Liver (tissue), 9 donors: ENCODE results near the gene DPP6. TPM values are rescaled to one million over a fixed set of nuclear protein-coding genes. Genes with fewer than 3 reads are reported as not detected.

ENCODE experiments used
- DNase-seq: peaks from one replicate; pipeline ENCODE4 v3.0.0-alpha.2; 2017; ENCODE audit warnings: low spot score
- H3K27ac ChIP-seq, 2 donors: one replicate each; pipeline ENCODE4 v1.7.0; 2013; ENCODE audit warnings: inconsistent platforms in 2 of 2, low read length in 2 of 2, control low read depth in 1 of 2, low read depth in 1 of 2, mild to moderate bottlenecking in 1 of 2
- H3K27me3 ChIP-seq, 4 donors: one replicate each; pipeline versions ENCODE4 v1.6.1 to v1.7.0; 2013; ENCODE audit warnings: low read length in 3 of 4, inconsistent platforms in 1 of 4, mild to moderate bottlenecking in 1 of 4, moderate library complexity in 1 of 4; ENCODE audit not compliant: control insufficient read depth in 4 of 4, insufficient read depth in 4 of 4
- H3K36me3 ChIP-seq, 4 donors: one replicate each; pipeline versions ENCODE4 v1.6.1 to v1.7.0; 2013; ENCODE audit warnings: low read length in 3 of 4, mild to moderate bottlenecking in 3 of 4, low read depth in 1 of 4, moderate library complexity in 1 of 4; ENCODE audit not compliant: control insufficient read depth in 4 of 4, insufficient read depth in 3 of 4
- H3K4me1 ChIP-seq, 4 donors: one replicate each; pipeline versions ENCODE4 v1.6.1 to v1.7.0; 2013; ENCODE audit warnings: low read length in 3 of 4, mild to moderate bottlenecking in 3 of 4, moderate library complexity in 1 of 4; ENCODE audit not compliant: control insufficient read depth in 4 of 4, insufficient read depth in 4 of 4
- H3K4me3 ChIP-seq, 3 donors: one replicate each; pipeline versions ENCODE4 v1.6.1 to v1.7.0; 2013; ENCODE audit warnings: low read length in 3 of 3, control low read depth in 1 of 3, low read depth in 1 of 3, mild to moderate bottlenecking in 1 of 3
- H3K9ac ChIP-seq, 2 donors: one replicate each; pipeline ENCODE4 v1.7.0; 2013; ENCODE audit warnings: low read length in 2 of 2, mild to moderate bottlenecking in 2 of 2, moderate library complexity in 2 of 2, control low read depth in 1 of 2, low read depth in 1 of 2
- H3K9me3 ChIP-seq, 4 donors: one replicate each; pipeline versions ENCODE4 v1.6.1 to v1.7.0; 2013; ENCODE audit warnings: low read length in 3 of 4; ENCODE audit not compliant: control insufficient read depth in 4 of 4
- CTCF ChIP-seq: fragments of 150-350 bp; IDR thresholded peaks from 2 replicates; pipeline ENCODE4 v1.5.1; 2017; ENCODE audit warnings: improper control_type of control experiment, low read depth, low read length; ENCODE audit not compliant: missing input control
- EGR1 ChIP-seq, 2 donors: IDR thresholded peaks; 2 replicates each; pipeline ENCODE4 v1.6.1; 2016 to 2018; ENCODE audit warnings: antibody characterized with exemption in 2 of 2, low read depth in 2 of 2
- FOXA1 ChIP-seq: IDR thresholded peaks from 2 replicates; pipeline ENCODE4 v1.6.1; 2016; ENCODE audit warnings: antibody characterized with exemption
- FOXA2 ChIP-seq: IDR thresholded peaks from 2 replicates; pipeline ENCODE4 v1.6.1; 2016; ENCODE audit warnings: antibody characterized with exemption
- HNF4A ChIP-seq, 2 donors: conservative IDR thresholded peaks; 2 replicates each; pipeline ENCODE4 v1.6.1; 2016; ENCODE audit warnings: antibody characterized with exemption in 2 of 2, mild to moderate bottlenecking in 2 of 2
- HNF4G ChIP-seq: IDR thresholded peaks from 2 replicates; pipeline ENCODE4 v1.6.1; 2016; ENCODE audit warnings: antibody characterized with exemption
- JUND ChIP-seq, 2 donors: IDR thresholded peaks; 2 replicates each; pipeline ENCODE4 v1.6.1; 2016; ENCODE audit warnings: antibody characterized with exemption in 2 of 2
- MAX ChIP-seq: IDR thresholded peaks from 2 replicates; pipeline ENCODE4 v1.6.1; 2016; ENCODE audit warnings: antibody characterized with exemption
- NR2F2 ChIP-seq: IDR thresholded peaks from 2 replicates; pipeline ENCODE4 v1.6.1; 2016; ENCODE audit warnings: antibody characterized with exemption
- RAD21 ChIP-seq, 2 donors: IDR thresholded peaks; 2 replicates each; pipeline ENCODE4 v1.6.1; 2016; ENCODE audit warnings: antibody characterized with exemption in 2 of 2, mild to moderate bottlenecking in 2 of 2
- RXRA ChIP-seq, 2 donors: IDR thresholded peaks; 2 replicates each; pipeline ENCODE4 v1.6.1; 2017 to 2018; ENCODE audit warnings: antibody characterized with exemption in 2 of 2, mild to moderate bottlenecking in 1 of 2
- SP1 ChIP-seq: IDR thresholded peaks from 2 replicates; pipeline ENCODE4 v1.6.1; 2018; ENCODE audit warnings: antibody characterized with exemption, mild to moderate bottlenecking
- YY1 ChIP-seq: IDR thresholded peaks from 2 replicates; pipeline ENCODE4 v1.6.1; 2016; ENCODE audit warnings: antibody characterized with exemption, mild to moderate bottlenecking
- ZBTB33 ChIP-seq: IDR thresholded peaks from 2 replicates; pipeline ENCODE4 v1.6.1; 2016; ENCODE audit warnings: antibody characterized with exemption
- WGBS: extraction: QIAGEN DNeasy Blood & Tissue Kit; methylation state at CpG from one replicate; pipeline ENCODE4 v1.1.7; 2013; 5-methylcytosine and 5-hydroxymethylcytosine counted together
- polyA plus RNA-seq, 2 donors: library from polyadenylated mRNA; stranded (reverse) in 1 of 2; unstranded in 1 of 2; fragments of 200-250 nt in 1 of 2; fragments of >200 nt in 1 of 2; fragmentation: Nextera tagmentation in 1 of 2; extraction: Ambion mirVana in 1 of 2; gene quantifications; one replicate each; pipeline versions ENCODE4 v1.2.1 to v1.2.3, GENCODE V29; 2013 to 2015
- total RNA-seq, 2 donors: library from RNA; depleted of rRNA; stranded (reverse); fragments of >200 nt; gene quantifications; one replicate each; pipeline ENCODE4 v1.2.3, GENCODE V29; 2014
- TF ChIP-seq, protein P1 (sequence below): IDR thresholded peaks from 2 replicates; pipeline ENCODE4 v1.6.1; 2016; ENCODE audit warnings: antibody characterized with exemption
- donor health status: healthy.
- donor health status: healthy.
- donor health status: healthy.
- donor health status: healthy.
- donor health status: healthy.

DPP6 gene
- total and polyA plus RNA-seq, 4 donors: 0.01 TPM; not detected in 3

GRCh38 chr7:154484406-154484805 is 432.2 kb downstream of the DPP6 start:
- 42% methylated on average over 7 of the region's 7 CpGs for WGBS
- no peaks in the 10 kb centered on the region for H3K4me1 ChIP-seq

GRCh38 chr7:154484943-154485342 is 432.7 kb downstream of the DPP6 start:
- Histone ChIP-seq H3K27me3 (peaks cover 0 to 5% (median 0%) of the 10 kb centered on the region in 4 donors), H3K36me3 (no peaks in the 10 kb centered on the region), H3K4me1 (no peaks in the 10 kb centered on the region), H3K9me3 (peaks cover 0 to 2% (median 0%) of the 10 kb centered on the region in 4 donors), H3K4me3 (no peak overlapping the region), H3K9ac (no peak overlapping the region), H3K27ac (no peak overlapping the region)
- TF ChIP-seq SP1 (no peak), EGR1 (IDR thresholded peaks at IDR 0.05; ENCODE audit: low read depth in 2 of 2) (no peak), FOXA1 (no peak)
- WGBS: 46% methylated on average over 4 of the region's 4 CpGs
- no peak for DNase-seq

More at GRCh38 chr7:154484406-154484805, 432.2 kb downstream of the DPP6 start:
- Histone ChIP-seq H3K27me3 (peaks cover 0 to 5% (median 0%) of the 10 kb centered on the region in 4 donors), H3K27ac (no peak overlapping the region), H3K36me3 (no peaks in the 10 kb centered on the region), H3K4me3 (no peak overlapping the region), H3K9ac (no peak overlapping the region), H3K9me3 (peaks cover 0 to 2% (median 0%) of the 10 kb centered on the region in 4 donors)
- DNase-seq: no peak
- TF ChIP-seq CTCF (no peak), FOXA1 (no peak), YY1 (no peak), RXRA (IDR thresholded peaks at IDR 0.05) (no peak), MAX (no peak), ZBTB33 (no peak), HNF4A (conservative IDR thresholded peaks at IDR 0.05) (no peak), SP1 (no peak), RAD21 (IDR thresholded peaks at IDR 0.05) (no peak), EGR1 (IDR thresholded peaks at IDR 0.05; ENCODE audit: low read depth in 2 of 2) (no peak), FOXA2 (no peak), NR2F2 (no peak)
- TF ChIP-seq, protein P1, sequence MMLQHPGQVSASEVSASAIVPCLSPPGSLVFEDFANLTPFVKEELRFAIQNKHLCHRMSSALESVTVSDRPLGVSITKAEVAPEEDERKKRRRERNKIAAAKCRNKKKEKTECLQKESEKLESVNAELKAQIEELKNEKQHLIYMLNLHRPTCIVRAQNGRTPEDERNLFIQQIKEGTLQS: no peak

DNA sequence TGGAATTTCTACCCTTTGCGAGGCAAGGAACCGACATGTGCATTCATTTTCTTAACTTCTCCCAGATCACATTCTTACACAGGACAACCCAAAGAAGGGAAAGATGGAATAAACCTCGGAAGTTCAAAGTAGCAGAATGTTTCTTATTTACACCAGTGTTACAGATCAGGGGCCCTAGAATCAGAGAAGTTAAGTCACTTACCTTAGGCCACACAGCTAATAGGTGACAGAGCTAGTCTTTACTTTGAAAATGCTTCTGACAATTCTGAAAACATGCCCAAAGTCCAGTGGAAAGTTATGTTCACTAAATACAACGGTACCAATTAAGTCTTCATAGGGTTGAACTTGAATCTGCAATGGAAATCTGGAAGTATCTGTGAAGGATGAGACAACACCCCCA is 437.7 kb downstream of the DPP6 start:
- H3K27me3 ChIP-seq: no peaks in the 10 kb centered on the region
- no peaks in the 10 kb centered on the region for H3K36me3 ChIP-seq
- H3K4me3 ChIP-seq: no peak overlapping the region
- DNase-seq: no peak
- no peaks in the 10 kb centered on the region for H3K4me1 ChIP-seq
- no peak overlapping the region for H3K9ac ChIP-seq
- H3K9me3 ChIP-seq: peaks cover 0 to 2% (median 0%) of the 10 kb centered on the region in 4 donors
- WGBS: 72% methylated on average over 4 of the region's 4 CpGs
- no peak overlapping the region for H3K27ac ChIP-seq
- TF ChIP-seq EGR1 (IDR thresholded peaks at IDR 0.05; ENCODE audit: low read depth in 2 of 2) (no peak), HNF4G (no peak), JUND (IDR thresholded peaks at IDR 0.05) (no peak), HNF4A (conservative IDR thresholded peaks at IDR 0.05) (no peak), ZBTB33 (no peak)
